Trophoblast cell (in vitro differentiated cells and primary cell): ENCODE data around the gene LCN15.

Experiments
- DNase-seq, 2 donors: peaks; one replicate each; pipeline ENCODE4 v3.0.0-alpha.2; 2016
- H2AFZ ChIP-seq: 2 replicates; pipeline ENCODE4 v1.6.1; 2013; ENCODE audit warnings: low read length, moderate library complexity, mild to moderate bottlenecking; ENCODE audit not compliant: insufficient read depth, poor library complexity
- H2AK5ac ChIP-seq: 2 replicates; pipeline ENCODE4 v1.6.1; 2013; ENCODE audit warnings: mild to moderate bottlenecking, low read length
- H2BK120ac ChIP-seq: 2 replicates; pipeline ENCODE4 v1.6.1; 2013; ENCODE audit warnings: low read length, mild to moderate bottlenecking, moderate library complexity; ENCODE audit not compliant: insufficient read depth, poor library complexity
- H2BK12ac ChIP-seq: 2 replicates; pipeline ENCODE4 v1.6.1; 2013; ENCODE audit warnings: mild to moderate bottlenecking, low read length, moderate library complexity
- H2BK5ac ChIP-seq: 2 replicates; pipeline ENCODE4 v1.6.1; 2013; ENCODE audit warnings: low read length, low read depth, moderate library complexity, mild to moderate bottlenecking; ENCODE audit not compliant: poor library complexity
- H3K14ac ChIP-seq: 2 replicates; pipeline ENCODE4 v1.6.1; 2013; ENCODE audit warnings: mild to moderate bottlenecking, low read length
- H3K18ac ChIP-seq: 2 replicates; pipeline ENCODE4 v1.6.1; 2013; ENCODE audit warnings: mild to moderate bottlenecking, low read length
- H3K23ac ChIP-seq: 2 replicates; pipeline ENCODE4 v1.6.1; 2013; ENCODE audit warnings: low read length
- H3K27ac ChIP-seq: 2 replicates; pipeline ENCODE4 v1.5.1; 2013; ENCODE audit warnings: low read depth, mild to moderate bottlenecking, inconsistent platforms, low read length, moderate library complexity
- H3K27me3 ChIP-seq: 2 replicates; pipeline ENCODE4 v1.6.1; 2013; ENCODE audit warnings: inconsistent platforms, mild to moderate bottlenecking, low read length, moderate library complexity; ENCODE audit not compliant: insufficient read depth
- H3K36me3 ChIP-seq, 2 experiments: 1 replicate in 1 of 2; 2 replicates in 1 of 2; pipeline ENCODE4 v1.6.1; 2013; ENCODE audit warnings: low read length in 2 of 2, mild to moderate bottlenecking in 2 of 2, moderate library complexity in 1 of 2; ENCODE audit not compliant: insufficient read depth in 2 of 2, control insufficient read depth in 1 of 2
- H3K4ac ChIP-seq: 2 replicates; pipeline ENCODE4 v1.6.1; 2013; ENCODE audit warnings: low read depth, mild to moderate bottlenecking, low read length, moderate library complexity
- H3K4me1 ChIP-seq, 2 experiments: 1 replicate in 1 of 2; 2 replicates in 1 of 2; pipeline ENCODE4 v1.6.1; 2013; ENCODE audit warnings: low read length in 2 of 2, mild to moderate bottlenecking in 2 of 2, moderate library complexity in 1 of 2; ENCODE audit not compliant: insufficient read depth in 2 of 2, control insufficient read depth in 1 of 2
- H3K4me2 ChIP-seq: 2 replicates; pipeline ENCODE4 v1.6.1; 2013; ENCODE audit warnings: inconsistent platforms, mild to moderate bottlenecking, low read length, moderate library complexity
- H3K4me3 ChIP-seq: 2 replicates; pipeline ENCODE4 v1.5.1; 2013; ENCODE audit warnings: mild to moderate bottlenecking, low read depth, low read length, inconsistent platforms
- H3K79me1 ChIP-seq: one replicate; pipeline ENCODE4 v1.6.1; 2013; ENCODE audit warnings: low read length
- H3K79me2 ChIP-seq: 2 replicates; pipeline ENCODE4 v1.6.1; 2013; ENCODE audit warnings: low read length, mild to moderate bottlenecking; ENCODE audit not compliant: control insufficient read depth, insufficient read depth, poor library complexity
- H3K9ac ChIP-seq: 2 replicates; pipeline ENCODE4 v1.6.1; 2013; ENCODE audit warnings: mild to moderate bottlenecking, low read length
- H3K9me3 ChIP-seq: 2 replicates; pipeline ENCODE4 v1.6.1; 2013; ENCODE audit warnings: low read depth, mild to moderate bottlenecking, control low read depth, inconsistent platforms, low read length; ENCODE audit not compliant: insufficient read depth
- H4K12ac ChIP-seq: 2 replicates; pipeline ENCODE4 v1.6.1; 2013; ENCODE audit warnings: low read depth, mild to moderate bottlenecking, low read length, moderate library complexity
- H4K8ac ChIP-seq: 2 replicates; pipeline ENCODE4 v1.6.1; 2013; ENCODE audit warnings: low read depth, mild to moderate bottlenecking, low read length, moderate library complexity
- H4K91ac ChIP-seq: one replicate; pipeline ENCODE4 v1.6.1; 2013; ENCODE audit warnings: low read depth, mild to moderate bottlenecking, low read length, moderate library complexity
- WGBS: extraction: QIAGEN DNeasy Blood & Tissue Kit; methylation state at CpG from one replicate; pipeline ENCODE4 v1.1.7; 2013; ENCODE audit warnings: missing lambda C conversion rate; ENCODE audit not compliant: insufficient read length, insufficient coverage; ENCODE audit errors: extremely low coverage; 5-methylcytosine and 5-hydroxymethylcytosine counted together

Gene LCN15

DNA sequence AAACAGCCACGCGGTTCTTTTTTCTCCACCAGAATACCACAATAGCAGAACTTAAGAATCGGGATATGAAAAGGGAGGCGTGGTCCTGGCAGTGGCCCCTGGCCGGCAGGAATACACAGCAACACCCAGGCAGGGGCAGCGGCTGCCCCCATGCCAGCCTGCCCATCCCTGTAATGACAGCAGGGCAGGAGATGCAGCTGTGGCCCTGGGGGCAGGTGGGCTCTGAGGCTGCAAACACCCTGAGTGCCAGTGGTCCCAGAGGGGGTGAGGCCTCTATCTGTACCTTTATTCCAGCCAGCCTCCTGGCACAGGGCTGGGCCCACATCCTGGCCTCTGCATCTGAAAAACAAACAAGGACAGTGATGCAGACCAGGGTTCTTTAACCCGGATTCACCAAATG is 39.5 kb downstream of the LCN15 start:
- no peak overlapping the region for H4K91ac ChIP-seq
- H3K27me3 ChIP-seq: no peaks in the 10 kb centered on the region
- no peak overlapping the region for H2AFZ ChIP-seq
- DNase-seq: no peak
- H3K9me3 ChIP-seq: peaks cover 3% of the 10 kb centered on the region
- H3K4me2 ChIP-seq: no peak overlapping the region
- H3K18ac ChIP-seq: no peak overlapping the region
- no peak overlapping the region for H2BK5ac ChIP-seq
- H3K9ac ChIP-seq: no peak overlapping the region
- H3K23ac ChIP-seq: no peak overlapping the region
- no peak overlapping the region for H4K8ac ChIP-seq
- H2AK5ac ChIP-seq: no peak overlapping the region
- no peak overlapping the region for H2BK12ac ChIP-seq
- H3K36me3 ChIP-seq: peaks cover 54 to 55% of the 10 kb centered on the region in 2 experiments
- peaks cover 14 to 18% of the 10 kb centered on the region in 2 experiments for H3K4me1 ChIP-seq
- WGBS: no CpG with 5 or more reads among the region's 7 CpGs
- no peak overlapping the region for H3K4ac ChIP-seq
- H3K79me2 ChIP-seq: peaks cover 12% of the 10 kb centered on the region
- H3K27ac ChIP-seq: no peak overlapping the region
- no peak overlapping the region for H2BK120ac ChIP-seq
- H4K12ac ChIP-seq: no peak overlapping the region
- H3K4me3 ChIP-seq: no peak overlapping the region
- peaks cover 19% of the 10 kb centered on the region for H3K79me1 ChIP-seq
- H3K14ac ChIP-seq: no peak overlapping the region

DNA sequence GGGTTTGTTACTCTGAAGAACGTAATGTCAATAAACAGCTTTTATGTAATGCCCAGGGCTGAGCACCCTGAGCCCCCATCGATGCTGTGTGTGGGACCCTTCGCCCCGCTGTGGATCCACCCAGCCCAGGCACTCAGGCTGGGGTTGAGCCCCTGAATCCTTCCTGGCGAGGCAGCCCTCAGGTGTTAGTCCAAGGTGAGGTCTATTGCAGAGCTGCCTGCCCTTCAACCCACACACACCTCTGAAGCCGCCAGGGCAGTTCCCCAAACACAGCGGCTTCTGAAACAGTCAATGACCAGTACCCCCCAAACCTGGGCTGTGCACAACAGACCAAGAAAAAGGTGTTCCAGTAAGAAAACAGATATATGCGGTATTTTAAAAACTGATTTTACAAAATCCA is 40.3 kb downstream of the LCN15 start:
- Histone ChIP-seq H3K79me1 (peaks cover 19% of the 10 kb centered on the region), H2BK120ac (no peak overlapping the region), H3K27me3 (no peaks in the 10 kb centered on the region), H3K4me2 (no peak overlapping the region), H3K9ac (no peak overlapping the region), H3K9me3 (peaks cover 3% of the 10 kb centered on the region), H2AK5ac (no peak overlapping the region), H2BK5ac (no peak overlapping the region), H3K4me1 (peaks cover 14 to 18% of the 10 kb centered on the region in 2 experiments), H4K91ac (no peak overlapping the region), H4K12ac (no peak overlapping the region), H3K36me3 (peaks cover 55 to 56% of the 10 kb centered on the region in 2 experiments), H3K4me3 (no peak overlapping the region), H3K18ac (no peak overlapping the region), H3K14ac (no peak overlapping the region), H3K27ac (no peak overlapping the region), H3K4ac (no peak overlapping the region), H2AFZ (no peak overlapping the region), H4K8ac (no peak overlapping the region), H3K23ac (no peak overlapping the region), H3K79me2 (peaks cover 12% of the 10 kb centered on the region), H2BK12ac (no peak overlapping the region)
- no peak for DNase-seq
- WGBS: no CpG with 5 or more reads among the region's 8 CpGs

DNA sequence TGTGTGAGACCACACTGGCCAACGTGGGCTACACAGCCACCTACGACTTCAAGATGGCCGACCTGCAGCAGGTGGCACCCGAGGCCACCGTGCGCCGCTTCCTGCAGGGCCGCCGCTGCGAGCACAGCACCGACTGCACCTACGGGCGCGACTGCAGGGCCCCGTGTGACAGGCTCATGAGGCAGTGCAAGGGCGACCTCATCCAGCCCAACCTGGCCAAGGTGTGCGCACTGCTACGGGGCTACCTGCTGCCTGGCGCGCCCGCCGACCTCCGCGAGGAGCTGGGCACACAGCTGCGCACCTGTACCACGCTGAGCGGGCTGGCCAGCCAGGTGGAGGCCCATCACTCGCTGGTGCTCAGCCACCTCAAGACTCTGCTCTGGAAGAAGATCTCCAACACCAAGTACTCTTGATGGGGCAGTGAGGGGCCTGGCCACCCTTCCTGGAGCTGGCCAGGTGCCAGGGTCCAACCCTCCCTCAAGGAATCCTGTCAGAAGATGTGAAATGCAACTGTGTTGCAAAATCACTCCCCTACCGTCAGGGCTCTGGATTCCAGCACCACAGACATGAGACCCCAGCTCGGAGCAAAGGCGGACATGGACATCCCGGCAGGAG is 40.8 kb downstream of the LCN15 start:
- H3K4ac ChIP-seq: no peak overlapping the region
- no peak overlapping the region for H4K8ac ChIP-seq
- peaks cover 3% of the 10 kb centered on the region for H3K9me3 ChIP-seq
- no peak overlapping the region for H4K12ac ChIP-seq
- H3K14ac ChIP-seq: no peak overlapping the region
- H3K9ac ChIP-seq: no peak overlapping the region
- H3K79me2 ChIP-seq: peaks cover 11% of the 10 kb centered on the region
- H3K27me3 ChIP-seq: no peaks in the 10 kb centered on the region
- H2BK5ac ChIP-seq: no peak overlapping the region
- peaks cover 55 to 58% of the 10 kb centered on the region in 2 experiments for H3K36me3 ChIP-seq
- no peak overlapping the region for H3K23ac ChIP-seq
- no peak overlapping the region for H4K91ac ChIP-seq
- no peak overlapping the region for H2BK120ac ChIP-seq
- no peak overlapping the region for H3K18ac ChIP-seq
- H3K27ac ChIP-seq: no peak overlapping the region
- no peak overlapping the region for H2AFZ ChIP-seq
- no peak overlapping the region for H3K4me2 ChIP-seq
- H3K79me1 ChIP-seq: peaks cover 16% of the 10 kb centered on the region
- peaks cover 14% of the 10 kb centered on the region in 2 experiments for H3K4me1 ChIP-seq
- DNase-seq: no peak
- H3K4me3 ChIP-seq: no peak overlapping the region
- no peak overlapping the region for H2BK12ac ChIP-seq
- no peak overlapping the region for H2AK5ac ChIP-seq
- WGBS: no CpG with 5 or more reads among the region's 32 CpGs

DNA sequence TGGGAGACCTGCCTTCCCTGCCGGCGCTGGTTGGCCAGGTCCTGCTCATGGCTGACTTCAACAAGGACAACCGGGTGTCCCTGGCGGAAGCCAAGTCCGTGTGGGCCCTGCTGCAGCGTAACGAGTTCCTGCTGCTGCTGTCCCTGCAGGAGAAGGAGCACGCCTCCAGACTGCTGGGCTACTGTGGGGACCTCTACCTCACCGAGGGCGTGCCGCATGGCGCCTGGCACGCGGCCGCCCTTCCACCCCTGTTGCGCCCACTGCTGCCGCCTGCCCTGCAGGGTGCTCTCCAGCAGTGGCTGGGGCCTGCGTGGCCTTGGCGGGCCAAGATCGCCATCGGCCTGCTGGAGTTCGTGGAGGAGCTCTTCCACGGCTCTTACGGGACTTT is 41.4 kb downstream of the LCN15 start:
- H3K79me2 ChIP-seq: peaks cover 8% of the 10 kb centered on the region
- H3K23ac ChIP-seq: no peak overlapping the region
- peaks cover 55 to 61% of the 10 kb centered on the region in 2 experiments for H3K36me3 ChIP-seq
- no peak overlapping the region for H3K9ac ChIP-seq
- peaks cover 12 to 14% of the 10 kb centered on the region in 2 experiments for H3K4me1 ChIP-seq
- peaks cover 3% of the 10 kb centered on the region for H3K9me3 ChIP-seq
- H3K27me3 ChIP-seq: no peaks in the 10 kb centered on the region
- no peak for DNase-seq
- H2BK120ac ChIP-seq: no peak overlapping the region
- H3K18ac ChIP-seq: no peak overlapping the region
- H4K91ac ChIP-seq: no peak overlapping the region
- no peak overlapping the region for H2BK5ac ChIP-seq
- no peak overlapping the region for H4K12ac ChIP-seq
- peaks cover 12% of the 10 kb centered on the region for H3K79me1 ChIP-seq
- H3K4ac ChIP-seq: no peak overlapping the region
- no peak overlapping the region for H3K14ac ChIP-seq
- no peak overlapping the region for H2AFZ ChIP-seq
- no peak overlapping the region for H3K4me2 ChIP-seq
- no peak overlapping the region for H2BK12ac ChIP-seq
- no peak overlapping the region for H3K27ac ChIP-seq
- H4K8ac ChIP-seq: no peak overlapping the region
- H3K4me3 ChIP-seq: no peak overlapping the region
- no peak overlapping the region for H2AK5ac ChIP-seq
- WGBS: no CpG with 5 or more reads among the region's 24 CpGs
